ENCODE results near the gene ETV5. TPM values are rescaled to one million over a fixed set of nuclear protein-coding genes. Genes with fewer than 3 reads are reported as not detected.

Gene ETV5
- total and polyA plus RNA-seq, 2 donors from 2014 or later: 5.1 to 34.6 TPM

- DNase-seq (no peak), FAIRE-seq (no peak)
- Histone ChIP-seq H3K9ac (ENCODE audit: low read length in 3 of 3) (no peak overlapping the region), H3K27me3 (ENCODE audit: control insufficient read depth, insufficient read depth, low read length) (no peaks in the 10 kb centered on the region), H3K27ac (ENCODE audit: low read depth in 2 of 2, low read length in 2 of 2) (no peak overlapping the region), H3K36me3 (ENCODE audit: control insufficient read depth in 2 of 3, insufficient read depth in 3 of 3, low read length in 3 of 3) (peaks cover 0 to 4% (median 4%) of the 10 kb centered on the region in 3 donors), H3K4me3 (ENCODE audit: low read length in 3 of 3) (no peak overlapping the region), H3K4me1 (ENCODE audit: control insufficient read depth in 2 of 3, insufficient read depth in 2 of 3, low read depth in 1 of 3, low read length in 3 of 3) (peaks cover 0 to under 1% (median 0%) of the 10 kb centered on the region in 3 donors), H3K9me3 (ENCODE audit: control insufficient read depth in 2 of 3, insufficient read depth in 1 of 3, low read length in 3 of 3) (peaks cover 0 to 6% (median 0%) of the 10 kb centered on the region in 3 donors)
- TF ChIP-seq CTCF (IDR thresholded peaks at IDR 0.05; ENCODE audit: borderline replicate concordance, extremely low read depth, insufficient read depth): no peak
- intact Hi-C loops (cut with DNase I): no loop called here
Measured at GRCh38 chr3:186075931-186076567, 32.8 kb downstream of the ETV5 start.

GRCh38 chr3:186075489-186075888 is 33.4 kb downstream of the ETV5 start:
- Histone ChIP-seq H3K4me1 (ENCODE audit: control insufficient read depth in 2 of 3, insufficient read depth in 2 of 3, low read depth in 1 of 3, low read length in 3 of 3) (no peaks in the 10 kb centered on the region), H3K9me3 (ENCODE audit: control insufficient read depth in 2 of 3, insufficient read depth in 1 of 3, low read length in 3 of 3) (peaks cover 0 to 6% (median 0%) of the 10 kb centered on the region in 3 donors), H3K27me3 (ENCODE audit: control insufficient read depth, insufficient read depth, low read length) (no peaks in the 10 kb centered on the region), H3K9ac (ENCODE audit: low read length in 3 of 3) (no peak overlapping the region), H3K4me3 (ENCODE audit: low read length in 3 of 3) (no peak overlapping the region), H3K27ac (ENCODE audit: low read depth in 2 of 2, low read length in 2 of 2) (no peak overlapping the region), H3K36me3 (ENCODE audit: control insufficient read depth in 2 of 3, insufficient read depth in 3 of 3, low read length in 3 of 3) (peaks cover 0 to 4% (median 4%) of the 10 kb centered on the region in 3 donors)
- no peak for TF ChIP-seq CTCF (IDR thresholded peaks at IDR 0.05; ENCODE audit: borderline replicate concordance, extremely low read depth, insufficient read depth)
- FAIRE-seq (no peak), DNase-seq (no peak)
- intact Hi-C loops (cut with DNase I): no loop called here

- FAIRE-seq (no peak), DNase-seq (no peak)
- Histone ChIP-seq H3K4me3 (ENCODE audit: low read length in 3 of 3) (no peak overlapping the region), H3K27me3 (ENCODE audit: control insufficient read depth, insufficient read depth, low read length) (no peaks in the 10 kb centered on the region), H3K9me3 (ENCODE audit: control insufficient read depth in 2 of 3, insufficient read depth in 1 of 3, low read length in 3 of 3) (peaks cover 0 to 6% (median 0%) of the 10 kb centered on the region in 3 donors), H3K4me1 (ENCODE audit: control insufficient read depth in 2 of 3, insufficient read depth in 2 of 3, low read depth in 1 of 3, low read length in 3 of 3) (no peaks in the 10 kb centered on the region), H3K36me3 (ENCODE audit: control insufficient read depth in 2 of 3, insufficient read depth in 3 of 3, low read length in 3 of 3) (peaks cover 0 to 4% (median 0%) of the 10 kb centered on the region in 3 donors), H3K9ac (ENCODE audit: low read length in 3 of 3) (no peak overlapping the region), H3K27ac (ENCODE audit: low read depth in 2 of 2, low read length in 2 of 2) (no peak overlapping the region)
- intact Hi-C loops (cut with DNase I): no loop called here
- no peak for TF ChIP-seq CTCF (IDR thresholded peaks at IDR 0.05; ENCODE audit: borderline replicate concordance, extremely low read depth, insufficient read depth)
Measured at GRCh38 chr3:186073641-186074040, 35.2 kb downstream of the ETV5 start.

Measured in kidney (tissue), 14 donors.